Measurements from ENCODE around the gene TMPRSS2.

DNA sequence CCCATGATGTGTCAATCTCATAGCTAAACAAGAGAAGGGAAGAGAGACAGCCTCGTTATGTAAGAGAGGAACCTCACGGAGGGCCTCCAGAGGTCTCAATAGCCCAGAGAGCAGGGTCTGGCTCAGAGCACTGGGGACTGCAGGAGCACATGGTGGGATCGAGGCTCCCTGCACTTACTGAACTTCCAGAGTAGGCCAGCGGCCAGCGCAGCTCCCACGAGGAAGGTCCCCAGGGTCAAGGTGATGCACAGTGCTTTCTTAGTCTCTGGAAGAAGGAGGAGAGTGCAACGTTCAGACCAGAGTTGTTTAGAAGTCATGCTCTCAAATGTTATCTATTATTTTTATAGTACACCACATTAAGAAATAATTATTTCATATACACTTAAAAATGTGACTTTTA, 18.6 kb downstream of the TMPRSS2 start:
- no peak for TF ChIP-seq CTCF (IDR thresholded peaks at IDR 0.05; ENCODE audit: insufficient read depth, low read depth, low read length)
- TF ChIP-seq EZH2 (IDR thresholded peaks at IDR 0.05; ENCODE audit: insufficient read depth, low read length): no peak
